Esophagus muscularis mucosa (tissue), 4 donors: ENCODE results near the gene CYTL1. TPM values are rescaled to one million over a fixed set of nuclear protein-coding genes. Genes with fewer than 3 reads are reported as not detected.
"Not testable (repeated sequence)": the region's sequence is repeated elsewhere in the genome, so short reads cannot be mapped to it uniquely, and the experiment has no call there.

ENCODE experiments used
- DNase-seq: peaks from one replicate; pipeline ENCODE4 v3.0.0-alpha.2; 2017; ENCODE audit errors: extremely low spot score
- H3K27ac ChIP-seq, 4 donors: fragments of 200-600 bp; sonication (generic); replicated peaks in 1 of 4; 1 replicate in 3 of 4; 2 replicates in 1 of 4; pipeline ENCODE4 v1.5.1; 2016 to 2019; ENCODE audit warnings: mild to moderate bottlenecking in 1 of 4
- H3K27me3 ChIP-seq, 4 donors: fragments of 200-600 bp; sonication (generic); one replicate each; pipeline versions ENCODE4 v1.5.1 to v1.6.0; 2016 to 2019
- H3K36me3 ChIP-seq, 4 donors: fragments of 200-600 bp; sonication (generic); one replicate each; pipeline ENCODE4 v1.5.1; 2016 to 2019
- H3K4me1 ChIP-seq, 4 donors: fragments of 200-600 bp; sonication (generic); one replicate each; pipeline ENCODE4 v1.5.1; 2016 to 2019
- H3K4me3 ChIP-seq, 4 donors: fragments of 200-600 bp; sonication (generic); 1 replicate in 2 of 4; 2 replicates in 2 of 4; pipeline ENCODE4 v1.5.1; 2016 to 2019; ENCODE audit warnings: mild to moderate bottlenecking in 4 of 4, moderate library complexity in 1 of 4
- H3K9me3 ChIP-seq, 4 donors: fragments of 200-600 bp; sonication (generic); 1 replicate in 3 of 4; 2 replicates in 1 of 4; pipeline ENCODE4 v1.5.1; 2016 to 2019
- EP300 ChIP-seq: sonication (generic); formaldehyde crosslinking; IDR thresholded peaks from one replicate; pipeline ENCODE4 v1.6.1; 2017; ENCODE audit warnings: antibody characterized with exemption
- POLR2A ChIP-seq: fragments of 450-650 bp; IDR thresholded peaks from one replicate; pipeline ENCODE4 v1.6.1; 2017; ENCODE audit warnings: antibody characterized with exemption, moderate library complexity, mild to moderate bottlenecking, low read depth
- POLR2AphosphoS5 ChIP-seq, 2 donors: sonication (generic); formaldehyde crosslinking; IDR thresholded peaks; one replicate each; pipeline ENCODE4 v1.6.1; 2017; ENCODE audit warnings: antibody characterized with exemption in 2 of 2
- WGBS: methylation state at CpG from one replicate; pipeline ENCODE4 v1.1.5; 2018; 5-methylcytosine and 5-hydroxymethylcytosine counted together
- intact Hi-C: fragments of 100-400 bp; cut with DNase I; formaldehyde crosslinking; loops from one replicate; pipeline ENCODE4 v1.15.1; 2023
- total RNA-seq, 4 donors: library from RNA; depleted of rRNA; stranded (reverse); fragments of >200 nt; gene quantifications; one replicate each; pipeline versions ENCODE4 v1.1.0 to v1.2.1, GENCODE V29; 2016
- TF ChIP-seq, protein P1 (sequence below), 3 experiments: fragments of 200-600 bp in 2 of 3; fragments of 450-650 bp in 1 of 3; sonication (generic) in 2 of 3; IDR thresholded peaks; one replicate each; pipeline ENCODE4 v1.5.1; 2017 to 2019; ENCODE audit warnings: antibody characterized with exemption in 3 of 3, mild to moderate bottlenecking in 2 of 3, moderate library complexity in 1 of 3

The CYTL1 gene, protein sequence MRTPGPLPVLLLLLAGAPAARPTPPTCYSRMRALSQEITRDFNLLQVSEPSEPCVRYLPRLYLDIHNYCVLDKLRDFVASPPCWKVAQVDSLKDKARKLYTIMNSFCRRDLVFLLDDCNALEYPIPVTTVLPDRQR
- 1 to 10 TPM; 1.2 to 2.3 (median 2.0) TPM for total RNA-seq

DNA sequence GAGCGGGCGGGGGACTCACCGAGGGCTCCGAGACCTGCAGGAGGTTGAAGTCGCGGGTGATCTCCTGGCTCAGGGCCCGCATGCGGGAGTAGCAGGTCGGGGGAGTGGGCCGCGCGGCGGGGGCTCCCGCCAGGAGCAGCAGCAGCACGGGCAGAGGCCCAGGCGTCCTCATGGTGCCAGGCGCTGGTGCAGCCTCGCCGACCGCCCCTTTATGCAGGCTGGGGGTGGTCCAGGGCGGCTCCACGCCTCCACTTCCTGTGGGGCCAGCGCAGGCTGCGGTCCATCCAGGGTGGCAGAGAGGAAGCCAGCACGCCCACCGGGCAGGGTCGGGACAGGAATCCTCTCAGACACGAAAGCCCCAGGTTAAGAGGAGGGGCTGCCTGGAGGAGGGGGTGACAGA is at the start of gene CYTL1:
Gene CYTL1, minus strand, starts transcription at position 185 of the 400 bp plus-strand sequence. Its CDS starts 13 bp downstream, at position 172.
- Histone ChIP-seq H3K27ac (no peak within 1 kb of the TSS), H3K36me3 (no peaks in the 10 kb centered on the region), H3K4me3 (peak within 1 kb of the TSS; percentile 28 to 39 (median 38)), H3K9me3 (no peaks in the 10 kb centered on the region), H3K4me1 (peaks cover 0 to 9% (median 8%) of the 10 kb centered on the region in 4 donors), H3K27me3 (peaks cover 0 to 37% (median 7%) of the 10 kb centered on the region in 4 donors)
- DNase-seq, result no peak
- TF ChIP-seq POLR2A, result no peak
- TF ChIP-seq EP300, result no peak
- TF ChIP-seq POLR2AphosphoS5 (IDR thresholded peaks at IDR 0.05), result no peak
- TF ChIP-seq, protein P1, sequence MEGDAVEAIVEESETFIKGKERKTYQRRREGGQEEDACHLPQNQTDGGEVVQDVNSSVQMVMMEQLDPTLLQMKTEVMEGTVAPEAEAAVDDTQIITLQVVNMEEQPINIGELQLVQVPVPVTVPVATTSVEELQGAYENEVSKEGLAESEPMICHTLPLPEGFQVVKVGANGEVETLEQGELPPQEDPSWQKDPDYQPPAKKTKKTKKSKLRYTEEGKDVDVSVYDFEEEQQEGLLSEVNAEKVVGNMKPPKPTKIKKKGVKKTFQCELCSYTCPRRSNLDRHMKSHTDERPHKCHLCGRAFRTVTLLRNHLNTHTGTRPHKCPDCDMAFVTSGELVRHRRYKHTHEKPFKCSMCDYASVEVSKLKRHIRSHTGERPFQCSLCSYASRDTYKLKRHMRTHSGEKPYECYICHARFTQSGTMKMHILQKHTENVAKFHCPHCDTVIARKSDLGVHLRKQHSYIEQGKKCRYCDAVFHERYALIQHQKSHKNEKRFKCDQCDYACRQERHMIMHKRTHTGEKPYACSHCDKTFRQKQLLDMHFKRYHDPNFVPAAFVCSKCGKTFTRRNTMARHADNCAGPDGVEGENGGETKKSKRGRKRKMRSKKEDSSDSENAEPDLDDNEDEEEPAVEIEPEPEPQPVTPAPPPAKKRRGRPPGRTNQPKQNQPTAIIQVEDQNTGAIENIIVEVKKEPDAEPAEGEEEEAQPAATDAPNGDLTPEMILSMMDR (IDR thresholded peaks at IDR 0.05), result no peak
- intact Hi-C loops, result no loop called here
- WGBS, result 7% methylated on average over 18 of the region's 28 CpGs

DNA sequence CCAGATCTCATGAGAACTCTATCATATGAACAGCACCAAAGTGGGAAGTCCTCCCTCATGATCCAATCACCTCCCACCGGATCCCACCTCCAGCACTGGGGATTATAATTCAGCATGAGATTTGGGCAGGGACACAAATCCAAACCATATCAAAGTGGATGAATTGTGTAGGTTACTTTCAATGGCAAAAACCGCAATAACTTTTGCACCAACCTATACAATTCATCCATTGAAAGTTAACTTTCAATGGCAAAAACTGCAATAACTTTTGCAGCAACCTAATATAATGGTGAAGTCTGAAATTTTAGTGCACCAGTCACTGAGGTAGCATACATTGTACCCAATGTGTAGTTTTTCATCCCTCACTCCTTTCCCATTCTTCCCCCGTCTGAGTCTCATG is 48.6 kb upstream of the CYTL1 start:
- 88% methylated on average over 3 of the region's 3 CpGs for WGBS
- intact Hi-C loops, result no loop called here
- peak; percentile 47 for DNase-seq
- TF ChIP-seq POLR2A, result no peak
- TF ChIP-seq POLR2AphosphoS5 (IDR thresholded peaks at IDR 0.05), result no peak
- TF ChIP-seq, protein P1 (IDR thresholded peaks at IDR 0.05), result no peak
- TF ChIP-seq EP300, result no peak
- Histone ChIP-seq H3K9me3 (peaks cover 0 to 6% (median 0%) of the 10 kb centered on the region in 4 donors), H3K27me3 (no peaks in the 10 kb centered on the region), H3K4me3 (no peak overlapping the region), H3K36me3 (no peaks in the 10 kb centered on the region), H3K27ac (no peak overlapping the region), H3K4me1 (no peaks in the 10 kb centered on the region)

DNA sequence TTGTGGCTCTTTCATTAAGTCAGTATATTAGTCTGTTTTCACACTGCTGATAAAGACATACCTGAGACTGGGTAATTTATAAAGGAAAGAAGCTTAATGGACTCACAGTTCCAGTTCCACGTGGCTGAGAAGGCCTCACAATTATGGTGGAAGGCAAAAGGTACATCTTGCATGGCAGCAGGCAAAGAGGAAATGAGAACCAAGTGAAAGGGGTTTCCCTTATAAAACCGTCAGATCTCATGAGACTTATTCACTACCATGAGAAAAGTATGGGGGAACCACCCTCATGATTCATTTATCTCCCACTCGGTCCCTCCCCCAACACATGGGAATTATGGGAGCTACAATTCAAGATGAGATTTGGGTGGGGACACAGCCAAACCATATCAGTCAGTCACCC is 47.7 kb upstream of the CYTL1 start:
- H3K4me3 ChIP-seq, H3K4me1 ChIP-seq, H3K27me3 ChIP-seq, H3K9me3 ChIP-seq, H3K36me3 ChIP-seq, H3K27ac ChIP-seq, intact Hi-C loops: not testable (repeated sequence)
- WGBS, result 84% methylated on average over 3 of the region's 3 CpGs
- DNase-seq, result peak; percentile 21

DNA sequence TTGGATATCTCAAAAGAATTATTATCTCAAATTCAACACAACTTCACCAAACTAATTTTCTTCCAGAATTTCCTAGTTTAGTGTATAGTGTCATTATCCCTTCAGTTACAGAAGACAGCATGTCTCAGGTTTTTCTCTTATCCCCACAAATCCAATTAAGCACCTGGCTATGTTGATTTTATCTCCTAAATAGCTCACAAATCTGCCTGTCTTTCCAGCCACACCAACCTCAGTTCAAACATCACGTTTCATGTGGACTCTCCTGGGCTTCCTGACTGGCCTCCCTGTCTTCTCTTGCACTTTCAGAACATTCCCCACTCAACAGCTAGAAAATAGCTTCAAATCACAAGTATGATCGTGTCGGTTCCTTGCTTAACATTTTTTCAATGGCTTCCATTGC is 46.8 kb upstream of the CYTL1 start:
- intact Hi-C loops, result no loop called here
- no peaks in the 10 kb centered on the region for H3K27me3 ChIP-seq
- no peak overlapping the region for H3K4me3 ChIP-seq
- no peak overlapping the region for H3K27ac ChIP-seq
- 83% methylated on average over 3 of the region's 3 CpGs for WGBS
- TF ChIP-seq POLR2AphosphoS5 (IDR thresholded peaks at IDR 0.05) (no peak), POLR2A (no peak), EP300 (no peak)
- TF ChIP-seq, protein P1 (IDR thresholded peaks at IDR 0.05), result no peak
- DNase-seq, result peak; percentile 50
- no peaks in the 10 kb centered on the region for H3K9me3 ChIP-seq
- H3K4me1 ChIP-seq, result no peaks in the 10 kb centered on the region
- H3K36me3 ChIP-seq, result no peaks in the 10 kb centered on the region

DNA sequence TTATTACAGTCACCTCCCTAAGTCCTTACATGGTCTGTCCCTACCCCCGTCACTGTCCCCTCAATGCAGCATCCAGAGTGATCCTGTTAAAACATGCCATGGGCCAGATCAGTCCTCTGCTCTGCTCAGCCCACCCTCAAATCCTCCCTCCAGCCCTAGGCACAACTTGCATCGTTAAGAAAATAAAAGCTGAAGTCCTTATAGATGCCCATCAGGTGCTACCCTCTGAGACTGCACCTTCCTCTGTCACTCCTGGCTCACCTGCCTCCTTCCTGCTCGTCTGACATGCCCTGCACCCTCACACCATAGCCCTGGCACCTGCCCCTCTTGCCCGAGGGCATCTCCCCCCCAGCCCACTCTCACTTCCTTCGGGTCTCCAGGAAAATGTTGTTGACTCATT is 36.2 kb upstream of the CYTL1 start:
- Histone ChIP-seq H3K4me3 (no peak overlapping the region), H3K27me3 (peaks cover 0 to 5% (median 0%) of the 10 kb centered on the region in 4 donors), H3K27ac (no peak overlapping the region), H3K36me3 (no peaks in the 10 kb centered on the region), H3K4me1 (peaks cover 14 to 22% (median 17%) of the 10 kb centered on the region in 4 donors), H3K9me3 (peaks cover 0 to 9% (median 4%) of the 10 kb centered on the region in 4 donors)
- TF ChIP-seq POLR2AphosphoS5 (IDR thresholded peaks at IDR 0.05) (no peak), EP300 (no peak), POLR2A (no peak)
- TF ChIP-seq, protein P1 (IDR thresholded peaks at IDR 0.05), result no peak
- DNase-seq, result peak; percentile 89
- intact Hi-C loops, result loop anchor here (10.0 kb wide), 1 partner anchor 399 kb away; no protein-coding TSS in a partner anchor
- 72% methylated on average over 5 of the region's 5 CpGs for WGBS
